GM13976 (cell line): Measurements from ENCODE around the gene GRB2.

Experiments
- DNase-seq: peaks from one replicate; pipeline ENCODE4 v3.0.0; 2012; ENCODE audit warnings: low spot score
- in situ Hi-C: fragments of 300-500 bp; cut with MboI; formaldehyde crosslinking; loops from one replicate; pipeline ENCODE4 v1.12.0; 2022; ENCODE audit warnings: low sequenced_read_pairs, mixed read lengths, inconsistent platforms; ENCODE audit not compliant: unreplicated experiment
- TF ChIP-seq, protein P1 (sequence below): IDR thresholded peaks from 2 replicates; pipeline ENCODE4 v1.5.1; 2012; ENCODE audit warnings: borderline replicate concordance, mild to moderate bottlenecking; ENCODE audit not compliant: insufficient read depth; ENCODE audit errors: extremely low read depth, missing control alignments, control extremely low read depth

Gene GRB2

GRCh38 chr17:75335315-75335714 lies 70.2 kb downstream of the GRB2 start:
- TF ChIP-seq, protein P1, sequence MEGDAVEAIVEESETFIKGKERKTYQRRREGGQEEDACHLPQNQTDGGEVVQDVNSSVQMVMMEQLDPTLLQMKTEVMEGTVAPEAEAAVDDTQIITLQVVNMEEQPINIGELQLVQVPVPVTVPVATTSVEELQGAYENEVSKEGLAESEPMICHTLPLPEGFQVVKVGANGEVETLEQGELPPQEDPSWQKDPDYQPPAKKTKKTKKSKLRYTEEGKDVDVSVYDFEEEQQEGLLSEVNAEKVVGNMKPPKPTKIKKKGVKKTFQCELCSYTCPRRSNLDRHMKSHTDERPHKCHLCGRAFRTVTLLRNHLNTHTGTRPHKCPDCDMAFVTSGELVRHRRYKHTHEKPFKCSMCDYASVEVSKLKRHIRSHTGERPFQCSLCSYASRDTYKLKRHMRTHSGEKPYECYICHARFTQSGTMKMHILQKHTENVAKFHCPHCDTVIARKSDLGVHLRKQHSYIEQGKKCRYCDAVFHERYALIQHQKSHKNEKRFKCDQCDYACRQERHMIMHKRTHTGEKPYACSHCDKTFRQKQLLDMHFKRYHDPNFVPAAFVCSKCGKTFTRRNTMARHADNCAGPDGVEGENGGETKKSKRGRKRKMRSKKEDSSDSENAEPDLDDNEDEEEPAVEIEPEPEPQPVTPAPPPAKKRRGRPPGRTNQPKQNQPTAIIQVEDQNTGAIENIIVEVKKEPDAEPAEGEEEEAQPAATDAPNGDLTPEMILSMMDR, result no peak
- no peak for DNase-seq
- in situ Hi-C loops, result no loop called here

- TF ChIP-seq, protein P1, result no peak
- DNase-seq, result no peak
- in situ Hi-C loops, result no loop called here
Measured at GRCh38 chr17:75334723-75335122, 70.8 kb downstream of the GRB2 start.

GRCh38 chr17:75331671-75332070 lies 73.8 kb downstream of the GRB2 start:
- TF ChIP-seq, protein P1, result no peak
- in situ Hi-C loops, result no loop called here
- no peak for DNase-seq

DNA sequence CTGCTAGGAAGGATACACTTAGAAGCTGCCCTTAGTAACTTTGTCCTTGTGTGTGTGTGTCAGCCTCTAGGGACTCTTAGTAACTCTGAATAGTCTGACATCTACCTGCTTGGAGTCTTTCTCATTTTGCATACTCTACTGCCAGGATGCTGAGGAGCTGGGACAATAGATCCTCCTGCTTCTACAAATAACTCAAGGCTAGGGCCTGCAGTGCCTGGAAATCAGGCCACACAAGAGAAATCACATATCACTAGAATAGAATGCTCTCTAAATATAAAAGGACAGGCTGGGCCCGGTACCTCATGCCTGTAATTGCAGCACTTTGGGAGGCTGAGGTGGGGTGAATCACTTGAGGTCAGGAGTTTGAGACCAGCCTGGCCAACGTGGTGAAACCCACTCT lies 77.7 kb downstream of the GRB2 start:
- no peak for DNase-seq
- in situ Hi-C loops, result loop anchor here (10.0 kb wide), 1 partner anchor 77 kb away; the partner anchor contains the start of gene GRB2
- TF ChIP-seq, protein P1, result no peak

GRCh38 chr17:75326226-75326848 lies 79.1 kb downstream of the GRB2 start:
- TF ChIP-seq, protein P1, result no peak
- DNase-seq, result no peak
- in situ Hi-C loops, result loop anchor here (10.0 kb wide), 1 partner anchor 78 kb away; the partner anchor contains the start of gene GRB2

GRCh38 chr17:75325827-75326225 lies 79.7 kb downstream of the GRB2 start:
- no peak for DNase-seq
- TF ChIP-seq, protein P1, result no peak
- in situ Hi-C loops, result loop anchor here (10.0 kb wide), 1 partner anchor 79 kb away; the partner anchor contains the start of gene GRB2

GRCh38 chr17:75325348-75325747 lies 80.1 kb downstream of the GRB2 start:
- in situ Hi-C loops, result loop anchor here (10.0 kb wide), 1 partner anchor 79 kb away; the partner anchor contains the start of gene GRB2
- TF ChIP-seq, protein P1, result no peak

More at GRCh38 chr17:75325348-75325747, 80.1 kb downstream of the GRB2 start:
- no peak for DNase-seq
